ENCODE measurements around the gene DDR2. TPM values are rescaled to one million over a fixed set of nuclear protein-coding genes. Genes with fewer than 3 reads are reported as not detected.

DDR2 gene
- total and polyA plus RNA-seq, 12 donors = 5.1 to 32.0 (median 20.8) TPM

DNA sequence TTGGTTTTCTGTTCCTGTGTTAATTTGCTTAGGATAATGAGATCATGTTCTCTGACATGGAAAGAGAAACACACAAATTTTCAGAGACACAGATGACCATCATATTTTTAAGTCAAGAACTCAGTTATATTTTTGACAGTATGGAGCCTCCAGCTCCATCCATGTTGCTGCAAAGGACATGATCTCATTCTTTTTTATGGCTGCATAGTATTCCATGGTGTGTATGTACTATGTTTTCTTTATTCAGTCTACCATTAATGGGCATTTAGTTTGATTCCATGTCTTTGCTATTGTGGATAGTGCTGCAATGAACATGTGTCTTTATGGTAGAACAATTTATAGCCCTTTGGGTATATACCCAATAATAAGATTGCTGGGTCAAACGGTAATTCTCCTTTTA, 47.0 kb downstream of the DDR2 start:
- DNase-seq (no peak), ATAC-seq (no peak)
- Histone ChIP-seq H3K4me3 (no peak overlapping the region), H3K4me1 (peaks cover 6 to 54% (median 39%) of the 10 kb centered on the region in 9 donors), H3K27ac (peak overlapping the region in 1 of 10 donors; percentile 59), H3K36me3 (no peaks in the 10 kb centered on the region), H3K9me3 (peaks cover 0 to 14% (median 0%) of the 10 kb centered on the region in 11 donors), H3K27me3 (no peaks in the 10 kb centered on the region)
- 0 to 36% methylated on average over 1 of the region's 1 CpG for WGBS, 2 donors
- intact Hi-C loops (cut with DNase I) = loop anchor here in 3 of 10 donors (5.0 kb wide), 2 partner anchors 37 to 47 kb away; partner anchors contain the start of gene DDR2 (in 2 of the 3)
- TF ChIP-seq, protein P1, sequence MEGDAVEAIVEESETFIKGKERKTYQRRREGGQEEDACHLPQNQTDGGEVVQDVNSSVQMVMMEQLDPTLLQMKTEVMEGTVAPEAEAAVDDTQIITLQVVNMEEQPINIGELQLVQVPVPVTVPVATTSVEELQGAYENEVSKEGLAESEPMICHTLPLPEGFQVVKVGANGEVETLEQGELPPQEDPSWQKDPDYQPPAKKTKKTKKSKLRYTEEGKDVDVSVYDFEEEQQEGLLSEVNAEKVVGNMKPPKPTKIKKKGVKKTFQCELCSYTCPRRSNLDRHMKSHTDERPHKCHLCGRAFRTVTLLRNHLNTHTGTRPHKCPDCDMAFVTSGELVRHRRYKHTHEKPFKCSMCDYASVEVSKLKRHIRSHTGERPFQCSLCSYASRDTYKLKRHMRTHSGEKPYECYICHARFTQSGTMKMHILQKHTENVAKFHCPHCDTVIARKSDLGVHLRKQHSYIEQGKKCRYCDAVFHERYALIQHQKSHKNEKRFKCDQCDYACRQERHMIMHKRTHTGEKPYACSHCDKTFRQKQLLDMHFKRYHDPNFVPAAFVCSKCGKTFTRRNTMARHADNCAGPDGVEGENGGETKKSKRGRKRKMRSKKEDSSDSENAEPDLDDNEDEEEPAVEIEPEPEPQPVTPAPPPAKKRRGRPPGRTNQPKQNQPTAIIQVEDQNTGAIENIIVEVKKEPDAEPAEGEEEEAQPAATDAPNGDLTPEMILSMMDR (IDR thresholded peaks at IDR 0.05) = no peak

- Histone ChIP-seq H3K36me3 (no peaks in the 10 kb centered on the region), H3K4me1 (peaks cover 6 to 54% (median 39%) of the 10 kb centered on the region in 9 donors), H3K27me3 (no peaks in the 10 kb centered on the region), H3K9me3 (peaks cover 0 to 14% (median 0%) of the 10 kb centered on the region in 11 donors), H3K27ac (peak overlapping the region in 5 of 10 donors; percentile 36 to 58 (median 45)), H3K4me3 (no peak overlapping the region)
- TF ChIP-seq, protein P1 (IDR thresholded peaks at IDR 0.05) = no peak
- DNase-seq = no peak
- intact Hi-C loops (cut with DNase I) = loop anchor here in 1 of 10 donors (5.0 kb wide), 1 partner anchor 48 kb away; the partner anchor contains the start of gene DDR2
- 59 to 60% methylated on average over 5 of the region's 5 CpGs for WGBS, 2 donors
- peak in 3 of 8 donors; percentile 28 to 50 (median 32) for ATAC-seq
These were observed 48.3 kb downstream of the DDR2 start for GRCh38 chr1:162680419-162681121.

DNA sequence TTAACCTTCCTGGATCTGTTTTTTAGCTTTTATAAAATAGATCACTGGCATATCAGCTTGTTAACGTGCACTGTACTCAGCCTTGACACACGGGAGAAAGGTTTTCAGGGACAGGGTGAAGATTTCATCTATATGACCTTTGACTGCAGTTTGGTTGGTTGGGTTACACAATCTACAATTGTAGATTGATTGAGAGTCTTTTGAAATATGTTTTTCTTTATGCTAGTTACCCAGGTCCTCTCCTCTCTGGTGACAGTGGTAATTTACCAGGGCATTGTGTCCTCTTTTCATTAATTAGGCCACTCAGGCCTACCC, 48.8 kb downstream of the DDR2 start:
- Histone ChIP-seq H3K27ac (peak overlapping the region in 4 of 10 donors; percentile 30 to 58 (median 46)), H3K4me1 (peaks cover 6 to 51% (median 37%) of the 10 kb centered on the region in 9 donors), H3K9me3 (peaks cover 0 to 14% (median 0%) of the 10 kb centered on the region in 11 donors), H3K36me3 (no peaks in the 10 kb centered on the region), H3K27me3 (no peaks in the 10 kb centered on the region), H3K4me3 (no peak overlapping the region)
- intact Hi-C loops (cut with DNase I) = loop anchor here in 1 of 10 donors (5.0 kb wide), 1 partner anchor 49 kb away; the partner anchor contains the start of gene DDR2
- DNase-seq (no peak), ATAC-seq (no peak)
- TF ChIP-seq, protein P1 (IDR thresholded peaks at IDR 0.05) = no peak
- WGBS, 2 donors = 26 to 42% methylated on average over 2 of the region's 2 CpGs

- Histone ChIP-seq H3K27me3 (no peaks in the 10 kb centered on the region), H3K27ac (peak overlapping the region in 4 of 10 donors; percentile 30 to 58 (median 46)), H3K4me1 (peaks cover 2 to 43% (median 30%) of the 10 kb centered on the region in 9 donors), H3K4me3 (no peak overlapping the region), H3K36me3 (no peaks in the 10 kb centered on the region), H3K9me3 (peaks cover 0 to 14% (median 0%) of the 10 kb centered on the region in 11 donors)
- intact Hi-C loops (cut with DNase I) = loop anchor here in 1 of 10 donors (5.0 kb wide), 1 partner anchor 50 kb away; the partner anchor contains the start of gene DDR2
- DNase-seq (peak in 1 of 2 donors; percentile 51), ATAC-seq (peak in 7 of 8 donors; percentile 40 to 56 (median 54))
- TF ChIP-seq, protein P1 (IDR thresholded peaks at IDR 0.05) = no peak
- WGBS, 2 donors = 33 to 39% methylated on average over 1 of the region's 1 CpG
These were observed 49.8 kb downstream of the DDR2 start for GRCh38 chr1:162682013-162682419.
